Measurements from ENCODE around the gene EGFR. TPM values are rescaled to one million over a fixed set of nuclear protein-coding genes. Genes with fewer than 3 reads are reported as not detected.
A peak's percentile ranks its signal among the peaks of the same experiment; 100 is the strongest.

The EGFR gene
- total RNA-seq, 2 donors from 2014 or later, result 42.5 to 44.2 TPM

DNA sequence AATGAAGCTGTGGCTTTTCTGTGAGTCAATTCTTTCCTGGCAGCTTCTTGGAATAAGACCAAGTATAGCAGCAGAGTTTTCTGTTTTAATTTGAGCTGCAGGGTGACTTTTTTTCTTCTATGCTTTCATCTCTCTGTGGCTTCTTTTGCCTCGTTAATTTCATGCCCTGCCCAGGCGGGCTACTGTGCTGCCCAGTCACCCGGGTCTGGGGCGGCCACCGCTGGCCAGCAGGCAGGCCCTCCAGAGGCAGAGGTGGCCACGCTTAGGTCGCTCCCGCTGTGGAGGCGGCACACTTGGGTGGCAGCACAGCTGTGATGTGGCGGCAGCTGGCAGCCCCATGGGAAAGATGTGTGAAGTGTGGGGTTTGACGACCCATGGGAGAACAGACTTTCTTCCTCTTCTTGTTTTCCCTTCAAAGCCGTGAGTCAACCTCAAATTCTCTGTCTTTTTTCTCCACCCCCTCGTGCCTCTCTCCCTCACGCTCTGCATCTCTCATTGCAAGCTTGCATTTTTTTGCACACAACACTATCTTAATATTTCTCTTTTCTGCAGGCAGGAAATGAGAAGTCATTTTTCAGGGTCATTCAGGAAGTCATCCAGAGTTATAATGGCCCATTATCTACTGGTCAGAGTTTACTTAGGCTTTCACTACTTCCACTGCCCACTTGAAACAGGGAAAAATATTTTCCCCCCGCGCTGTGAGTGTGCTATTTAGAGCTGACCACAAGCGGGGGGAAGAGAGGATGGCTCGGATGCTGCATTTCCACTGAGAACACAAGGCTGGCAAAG is 67.8 kb downstream of the EGFR start:
- ATAC-seq, result peak; percentile 74
- Histone ChIP-seq H3K27me3 (no peaks in the 10 kb centered on the region), H3K36me3 (replicated peaks in 1 of 2; ENCODE audit: insufficient read depth in 1 of 2, low read depth in 2 of 2) (no peaks in the 10 kb centered on the region), H3K9me3 (no peaks in the 10 kb centered on the region), H3K4me1 (peaks cover 62% of the 10 kb centered on the region), H3K4me3 (no peak overlapping the region), H3K27ac (peak overlapping the region; percentile 81 to 89 (median 83))
- WGBS, 2 donors, result 7 to 11% methylated on average over 18 of the region's 18 CpGs
- DNase-seq, result peak; percentile 36 to 63 (median 42)
- intact Hi-C loops (cut with DNase I), result no loop called here
- TF ChIP-seq CTCF (IDR thresholded peaks at IDR 0.05), result no peak
- peak in 1 of 3 donors; percentile 19 for TF ChIP-seq POLR2A (IDR thresholded peaks at IDR 0.05)

GRCh38 chr7:55087521-55087961 is 68.7 kb downstream of the EGFR start:
- H3K27ac ChIP-seq, result peak overlapping the region in 3 of 4 donors; percentile 50 to 89 (median 81)
- H3K27me3 ChIP-seq, result no peaks in the 10 kb centered on the region
- ATAC-seq (no peak), DNase-seq (no peak)
- no peak overlapping the region for H3K4me3 ChIP-seq
- H3K36me3 ChIP-seq (replicated peaks in 1 of 2; ENCODE audit: insufficient read depth in 1 of 2, low read depth in 2 of 2), result no peaks in the 10 kb centered on the region
- H3K9me3 ChIP-seq, result no peaks in the 10 kb centered on the region
- peaks cover 62% of the 10 kb centered on the region for H3K4me1 ChIP-seq
- TF ChIP-seq POLR2A (IDR thresholded peaks at IDR 0.05) (no peak), CTCF (IDR thresholded peaks at IDR 0.05) (no peak)
- intact Hi-C loops (cut with DNase I), result no loop called here
- WGBS, 2 donors, result 59 to 76% methylated on average over 5 of the region's 5 CpGs

- peaks cover 67% of the 10 kb centered on the region for H3K4me1 ChIP-seq
- no peaks in the 10 kb centered on the region for H3K9me3 ChIP-seq
- TF ChIP-seq CTCF (IDR thresholded peaks at IDR 0.05) (no peak), POLR2A (IDR thresholded peaks at IDR 0.05) (no peak)
- ATAC-seq (no peak), DNase-seq (no peak)
- H3K27ac ChIP-seq, result peak overlapping the region in 3 of 4 donors; percentile 50 to 89 (median 81)
- 93 to 99% methylated on average over 6 of the region's 6 CpGs for WGBS, 2 donors
- H3K4me3 ChIP-seq, result no peak overlapping the region
- intact Hi-C loops (cut with DNase I), result no loop called here
- no peaks in the 10 kb centered on the region for H3K27me3 ChIP-seq
- no peaks in the 10 kb centered on the region for H3K36me3 ChIP-seq (replicated peaks in 1 of 2; ENCODE audit: insufficient read depth in 1 of 2, low read depth in 2 of 2)
These were observed 69.3 kb downstream of the EGFR start for GRCh38 chr7:55088107-55088506.

DNA sequence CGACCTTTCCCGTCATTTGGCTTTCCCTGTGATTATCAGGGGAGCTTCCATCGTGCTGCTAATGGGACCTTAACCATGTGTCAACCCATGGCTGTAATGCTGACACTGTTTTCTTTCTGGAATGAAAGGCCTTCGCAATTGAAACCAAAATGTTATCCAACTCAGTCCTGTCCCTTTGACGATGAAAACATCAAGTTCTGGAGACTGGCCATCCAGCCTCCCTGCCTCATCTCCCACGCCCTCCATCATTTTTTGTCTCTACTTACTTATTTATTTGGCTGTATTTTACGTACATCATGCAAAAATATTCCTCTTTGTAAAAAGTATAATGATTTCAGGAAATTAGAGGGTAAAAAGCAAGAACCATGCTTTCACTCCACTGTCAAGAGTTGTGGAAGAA is 69.8 kb downstream of the EGFR start:
- intact Hi-C loops (cut with DNase I), result no loop called here
- DNase-seq (no peak), ATAC-seq (no peak)
- WGBS, 2 donors, result 66 to 73% methylated on average over 7 of the region's 7 CpGs
- Histone ChIP-seq H3K9me3 (no peaks in the 10 kb centered on the region), H3K27ac (no peak overlapping the region), H3K4me3 (no peak overlapping the region), H3K4me1 (peaks cover 72% of the 10 kb centered on the region), H3K27me3 (no peaks in the 10 kb centered on the region), H3K36me3 (replicated peaks in 1 of 2; ENCODE audit: insufficient read depth in 1 of 2, low read depth in 2 of 2) (no peaks in the 10 kb centered on the region)
- TF ChIP-seq POLR2A (IDR thresholded peaks at IDR 0.05), result no peak
- TF ChIP-seq CTCF (IDR thresholded peaks at IDR 0.05), result no peak
